Hepatocyte (in vitro differentiated cells): ENCODE results near the gene POU6F2.

ENCODE experiments used
- CTCF ChIP-seq: fragments of 200-600 bp; sonication (generic); IDR thresholded peaks from 2 replicates; pipeline ENCODE4 v1.5.1; 2016; ENCODE audit warnings: antibody characterized with exemption, mild to moderate bottlenecking; ENCODE audit not compliant: poor library complexity
- EZH2 ChIP-seq: fragments of 200-600 bp; sonication (generic); IDR thresholded peaks from 2 replicates; pipeline ENCODE4 v1.6.1; 2016; ENCODE audit warnings: antibody characterized with exemption, mild to moderate bottlenecking, borderline replicate concordance
- EZH2phosphoT487 ChIP-seq: fragments of 200-600 bp; sonication (generic); IDR thresholded peaks from one replicate; pipeline ENCODE4 v1.6.1; 2018; ENCODE audit warnings: antibody characterized with exemption, mild to moderate bottlenecking, low read depth, moderate library complexity; ENCODE audit not compliant: unreplicated experiment, severe bottlenecking

GRCh38 chr7:39291628-39292410 is 314.1 kb downstream of the POU6F2 start:
- TF ChIP-seq EZH2phosphoT487 (no peak), CTCF (no peak), EZH2 (no peak)
